ENCODE data around the gene CCDC150. TPM values are rescaled to one million over a fixed set of nuclear protein-coding genes. Genes with fewer than 3 reads are reported as not detected.

CCDC150 gene
- total and polyA plus RNA-seq, 2 of the 8 experiments (the other 6 are each of a cell fraction or from before 2014, with no cell fraction given): 8.3 to 31.9 TPM

DNA sequence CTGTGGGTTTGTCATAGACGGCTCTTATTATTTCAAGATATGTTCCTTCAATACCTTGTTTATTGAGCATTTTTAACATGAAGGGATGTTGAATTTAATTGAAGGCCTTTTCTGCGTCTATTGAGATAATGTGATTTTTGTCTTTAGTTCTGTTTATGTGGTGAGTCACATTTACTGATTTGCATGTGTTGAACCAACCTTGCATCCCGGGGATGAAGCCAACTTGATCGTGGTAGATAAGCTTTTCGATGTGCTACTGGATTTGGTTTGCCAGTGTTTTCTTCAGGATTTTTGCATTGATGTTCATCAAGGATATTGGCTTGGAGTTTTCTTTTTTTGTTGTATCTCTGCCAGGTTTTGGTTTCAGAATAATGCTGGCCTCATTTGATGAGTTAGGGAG is 99.5 kb downstream of the CCDC150 start:
- H3K4ac ChIP-seq (replicated peaks; ENCODE audit: insufficient read length, low read depth, low read length): no peak overlapping the region
- H3K23ac ChIP-seq (ENCODE audit: insufficient read length): no peak overlapping the region
- peaks cover 0 to 3% (median 0%) of the 10 kb centered on the region in 4 experiments; a peak in 2 of 7 replicates for H3K4me1 ChIP-seq (replicated peaks in 1 of 4; ENCODE audit: control insufficient read depth in 3 of 4, insufficient read depth in 4 of 4, low read length in 3 of 4)
- H3K27ac ChIP-seq (ENCODE audit: low read depth, low read length): no peak overlapping the region
- no peak overlapping the region for H2AFZ ChIP-seq (ENCODE audit: low read length)
- FAIRE-seq (no peak), DNase-seq (ENCODE audit: low read depth in 1 of 2, low spot score in 2 of 2) (no peak)
- no peaks in the 10 kb centered on the region for H3K79me1 ChIP-seq (ENCODE audit: low read depth, low read length)
- H4K20me1 ChIP-seq (replicated peaks in 1 of 2; ENCODE audit: control insufficient read depth in 1 of 2, insufficient read depth in 2 of 2, low read length in 2 of 2): no peaks in the 10 kb centered on the region
- no peak overlapping the region for H3K56ac ChIP-seq (replicated peaks; ENCODE audit: insufficient read length, low read depth, low read length)
- no peaks in the 10 kb centered on the region for H3K23me2 ChIP-seq (ENCODE audit: low read depth, low read length)
- no peak overlapping the region for H3K18ac ChIP-seq (ENCODE audit: extremely low read depth, low read length)
- TF ChIP-seq SIRT6 (IDR thresholded peaks at IDR 0.05; ENCODE audit: low read length): no peak
- no peak overlapping the region for H4K5ac ChIP-seq (ENCODE audit: insufficient read length, low read depth, low read length)
- H3K79me2 ChIP-seq (ENCODE audit: control insufficient read depth in 1 of 2, insufficient read depth in 2 of 2, low read length in 2 of 2): no peaks in the 10 kb centered on the region
- no peak overlapping the region for H4K91ac ChIP-seq (replicated peaks; ENCODE audit: insufficient read length, low read length)
- H3K27me3 ChIP-seq (replicated peaks in 1 of 4; ENCODE audit: control insufficient read depth in 3 of 4, extremely low read depth in 1 of 4, insufficient read depth in 3 of 4, low read length in 3 of 4): no peaks in the 10 kb centered on the region
- no peak overlapping the region for H2BK20ac ChIP-seq (ENCODE audit: low read length)
- H3K14ac ChIP-seq (ENCODE audit: insufficient read length): no peak overlapping the region
- CTCF ChIA-PET (ENCODE audit: partially characterized antibody): interaction anchor here (2.0 kb wide), 1 partner anchor 12 kb away, joined by 7 read pairs; no protein-coding TSS in a partner anchor
- H3K36me3 ChIP-seq (ENCODE audit: control insufficient read depth in 2 of 4, insufficient read depth in 4 of 4, low read length in 3 of 4): peaks cover 0 to 14% (median 3%) of the 10 kb centered on the region in 4 experiments; a peak in 3 of 8 replicates
- POLR2A ChIA-PET (ENCODE audit: partially characterized antibody): no interaction called here
- 0 out of 4 replicates have a peak, but pooled peaks cover 0 to 3% of the 10 kb centered on the region in 2 experiments for H3K9me3 ChIP-seq (ENCODE audit: insufficient read depth in 2 of 2, low read depth in 1 of 2, low read length in 1 of 2)
- no peak overlapping the region for H2BK120ac ChIP-seq (replicated peaks; ENCODE audit: low read depth, low read length)
- H3K9ac ChIP-seq (replicated peaks in 1 of 4; ENCODE audit: extremely low read depth in 1 of 4, low read depth in 3 of 4, low read length in 3 of 4): no peak overlapping the region
- H4K8ac ChIP-seq (ENCODE audit: extremely low read depth, insufficient read depth, low read length): no peak overlapping the region
- no peak overlapping the region for H2BK15ac ChIP-seq (ENCODE audit: low read length)
- 96% methylated on average over 5 of the region's 5 CpGs; no CpG with 5 or more reads in 1 of the 2 experiments for WGBS, 2 experiments (ENCODE audit: extremely low coverage in 1 of 2, insufficient coverage in 1 of 2, insufficient read length in 1 of 2, insufficient replicate concordance in 2 of 2, low coverage in 1 of 2, low lambda C conversion rate in 2 of 2, missing lambda C conversion rate in 1 of 2)
- no peak overlapping the region for H2BK12ac ChIP-seq (ENCODE audit: low read depth, low read length)
- H3K4me3 ChIP-seq (ENCODE audit: extremely low read depth in 1 of 4, insufficient read depth in 2 of 4, low read depth in 3 of 4, low read length in 4 of 4): no peak overlapping the region
- H2AK5ac ChIP-seq (ENCODE audit: low read depth, low read length): no peak overlapping the region
- H2BK5ac ChIP-seq (ENCODE audit: low read depth, low read length): no peak overlapping the region
- no peak overlapping the region for H3K4me2 ChIP-seq (ENCODE audit: insufficient read depth in 1 of 2, low read depth in 2 of 2, low read length in 2 of 2)
